RWPE1 (cell line): ENCODE data around the gene ANKRD39.
A peak's percentile ranks its signal among the peaks of the same experiment; 100 is the strongest.

Source experiments
- CTCF ChIA-PET: fragments of 350-600 bp; sonication (Branson Sonifier 250); formaldehyde crosslinking; extraction: SDS; loops from one replicate; lab custom pipeline; 2021; lab: Yijun Ruan, JAX
- POLR2A ChIA-PET: fragments of 400-600 bp; formaldehyde crosslinking; extraction: SDS; loops from one replicate; lab custom pipeline; 2020; ENCODE audit warnings: antibody characterized with exemption; ENCODE audit not compliant: low non-redundant PET; lab: Yijun Ruan, JAX
- DNase-seq: peaks from one replicate; pipeline ENCODE4 v3.0.0; 2012; ENCODE audit warnings: low spot score
- H3K27ac ChIP-seq: fragments of 450-650 bp; 2 replicates; pipeline ENCODE4 v1.5.1; 2017
- CTCF ChIP-seq: fragments of 450-650 bp; conservative IDR thresholded peaks from 2 replicates; pipeline ENCODE4 v1.5.1; 2017; ENCODE audit warnings: low read depth, mild to moderate bottlenecking

Gene ANKRD39

GRCh38 chr2:96873651-96874096 lies 15.9 kb upstream of the ANKRD39 start:
- H3K27ac ChIP-seq = no peak overlapping the region
- TF ChIP-seq CTCF = no peak
- ChIA-PET CTCF (interaction anchor here (1.6 kb wide), 1 partner anchor 78 kb away, joined by 7 read pairs; no protein-coding TSS in a partner anchor), POLR2A (no interaction called here)
- no peak for DNase-seq

GRCh38 chr2:96872591-96873349 lies 15.0 kb upstream of the ANKRD39 start:
- TF ChIP-seq CTCF = no peak
- CTCF ChIA-PET = interaction anchor here (1.0 kb wide), 1 partner anchor 15 kb away, joined by 5 read pairs; no protein-coding TSS in a partner anchor
- DNase-seq = no peak
- H3K27ac ChIP-seq = no peak overlapping the region
- POLR2A ChIA-PET = interaction anchor here (0.5 to 0.7 kb wide), 2 partner anchors 41 kb away, joined by 3 to 4 read pairs; no protein-coding TSS in a partner anchor

- ChIA-PET POLR2A (no interaction called here), CTCF (interaction anchor here (0.6 to 2.0 kb wide), 2 partner anchors 80 to 90 kb away, joined by 4 to 10 read pairs; no protein-coding TSS in a partner anchor)
- H3K27ac ChIP-seq = peak overlapping the region; percentile 89
- DNase-seq = no peak
- TF ChIP-seq CTCF = no peak
Measured at GRCh38 chr2:96870626-96871255, 12.9 kb upstream of the ANKRD39 start.

- ChIA-PET CTCF (interaction anchor here (2.0 to 3.1 kb wide), 2 partner anchors 80 to 81 kb away, joined by 10 to 27 read pairs; no protein-coding TSS in a partner anchor), POLR2A (no interaction called here)
- no peak for DNase-seq
- no peak for TF ChIP-seq CTCF
- peak within 1 kb of the TSS; percentile 89 for H3K27ac ChIP-seq
Measured at GRCh38 chr2:96869822-96870625, 12.2 kb upstream of the ANKRD39 start, which contains the start of gene SEMA4C. Gene SEMA4C, minus strand, starts transcription at chr2:96870080. Its CDS starts 2,194 bp downstream, at chr2:96867886.

DNA sequence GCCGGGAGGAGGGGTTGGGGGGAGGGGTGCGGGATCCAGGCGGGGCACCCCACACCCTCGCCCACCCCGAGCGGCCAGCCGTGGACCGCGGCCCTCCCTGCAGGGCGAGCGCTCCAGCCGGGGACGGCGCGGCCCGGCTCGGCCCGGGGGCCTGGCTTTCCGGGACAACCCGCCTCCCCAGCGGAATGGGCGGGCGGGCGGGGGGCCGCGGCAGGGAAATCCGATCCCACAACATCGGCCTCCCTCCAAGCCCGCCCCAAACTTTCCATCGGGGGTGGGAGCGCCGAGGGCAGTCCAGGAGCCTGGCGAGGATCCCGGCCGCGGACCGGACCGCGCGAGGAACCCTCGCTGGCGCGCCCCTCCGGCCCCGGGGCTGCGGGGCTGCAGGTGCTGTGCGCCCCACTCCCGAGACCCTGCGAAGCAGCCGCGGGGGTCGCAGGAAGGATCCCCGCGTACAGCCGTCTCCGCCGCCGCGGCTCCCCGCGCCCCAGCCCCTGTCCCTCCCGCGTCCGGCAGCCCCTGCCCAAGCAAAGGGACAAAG lies 11.5 kb upstream of the ANKRD39 start:
- H3K27ac ChIP-seq = peak overlapping the region; percentile 89
- POLR2A ChIA-PET = no interaction called here

More for the DNA sequence above, 11.5 kb upstream of the ANKRD39 start:
- TF ChIP-seq CTCF = 0 out of 2 replicates have a peak, but pooled peaks have one; percentile 12
- CTCF ChIA-PET = interaction anchor here (0.6 to 3.1 kb wide), 9 partner anchors 11 to 320 kb away, joined by 3 to 27 read pairs (median 3); partner anchors contain the start of gene ANKRD39
- DNase-seq = peak; percentile 52
